ENCODE measurements around the gene NKAIN2. TPM values are rescaled to one million over a fixed set of nuclear protein-coding genes. Genes with fewer than 3 reads are reported as not detected.

Gene NKAIN2
- polyA plus RNA-seq, 1 of the 3 experiments (the other 2 are of a cell fraction) = not detected

DNA sequence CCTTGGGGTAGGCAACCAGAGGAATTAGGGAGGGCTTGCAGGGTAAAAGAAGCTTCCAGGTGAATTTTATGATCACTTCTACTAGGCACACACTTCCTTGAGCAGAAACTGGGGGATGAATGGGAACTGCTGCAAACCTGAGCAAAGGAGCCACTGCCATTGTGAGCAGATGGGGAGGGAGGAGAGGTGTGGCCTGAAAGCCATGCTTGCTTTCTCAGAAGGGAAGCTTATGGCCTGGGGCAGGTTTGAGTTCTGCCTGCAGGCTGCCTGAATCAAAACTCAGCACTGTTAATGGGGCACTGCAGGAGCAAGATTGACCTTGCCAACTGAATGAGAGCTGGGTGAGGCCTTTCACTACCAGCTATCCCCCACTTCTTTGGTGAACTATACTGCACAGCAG lies 328.1 kb downstream of the NKAIN2 start:
- Histone ChIP-seq H3K4me2 (no peak overlapping the region), H3K36me3 (replicated peaks in 1 of 2; ENCODE audit: control insufficient read depth in 1 of 2, insufficient read depth in 2 of 2, low read length in 1 of 2) (no peaks in the 10 kb centered on the region), H3K4me1 (ENCODE audit: control insufficient read depth in 1 of 2, insufficient read depth in 2 of 2, low read depth in 1 of 2, low read length in 1 of 2) (no peaks in the 10 kb centered on the region), H3K9me2 (no peaks in the 10 kb centered on the region), H3K9me3 (no peaks in the 10 kb centered on the region), H3F3A (replicated peaks; ENCODE audit: insufficient read depth) (no peaks in the 10 kb centered on the region), H3K27ac (ENCODE audit: low read depth in 2 of 2, low read length in 1 of 2) (no peak overlapping the region), H3K4me3 (ENCODE audit: low read depth in 2 of 2, low read length in 1 of 2) (no peak overlapping the region), H3K27me3 (ENCODE audit: insufficient read depth) (no peaks in the 10 kb centered on the region), H4K20me1 (ENCODE audit: insufficient read depth) (no peaks in the 10 kb centered on the region), H3K9ac (no peak overlapping the region), H3K79me2 (ENCODE audit: insufficient read depth) (no peaks in the 10 kb centered on the region), H2AFZ (ENCODE audit: low read depth) (no peak overlapping the region)
- CTCF ChIA-PET = no interaction called here
- POLR2A ChIA-PET = no interaction called here
- TF ChIP-seq RXRA (IDR thresholded peaks at IDR 0.05; ENCODE audit: borderline replicate concordance, low read depth) = no peak
- TF ChIP-seq, protein P1, sequence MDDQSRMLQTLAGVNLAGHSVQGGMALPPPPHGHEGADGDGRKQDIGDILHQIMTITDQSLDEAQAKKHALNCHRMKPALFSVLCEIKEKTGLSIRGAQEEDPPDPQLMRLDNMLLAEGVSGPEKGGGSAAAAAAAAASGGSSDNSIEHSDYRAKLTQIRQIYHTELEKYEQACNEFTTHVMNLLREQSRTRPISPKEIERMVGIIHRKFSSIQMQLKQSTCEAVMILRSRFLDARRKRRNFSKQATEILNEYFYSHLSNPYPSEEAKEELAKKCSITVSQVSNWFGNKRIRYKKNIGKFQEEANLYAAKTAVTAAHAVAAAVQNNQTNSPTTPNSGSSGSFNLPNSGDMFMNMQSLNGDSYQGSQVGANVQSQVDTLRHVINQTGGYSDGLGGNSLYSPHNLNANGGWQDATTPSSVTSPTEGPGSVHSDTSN (IDR thresholded peaks at IDR 0.05) = no peak
- TF ChIP-seq GATA2 (CRISPR knock-in tag; IDR thresholded peaks at IDR 0.05) = no peak
- no peak for TF ChIP-seq SMC3 (IDR thresholded peaks at IDR 0.05; ENCODE audit: low read depth, low read length)
- no peak for TF ChIP-seq EP300 (IDR thresholded peaks at IDR 0.05; ENCODE audit: borderline replicate concordance in 1 of 2, low read depth in 1 of 2, low read length in 1 of 2)
- TF ChIP-seq JUND (IDR thresholded peaks at IDR 0.05) = no peak
- no peak for TF ChIP-seq FOXJ3 (CRISPR knock-in tag; IDR thresholded peaks at IDR 0.05)
- TF ChIP-seq ZBTB33 (IDR thresholded peaks at IDR 0.05; ENCODE audit: borderline replicate concordance, low read depth) = no peak
- TF ChIP-seq SIN3A (IDR thresholded peaks at IDR 0.05; ENCODE audit: borderline replicate concordance, low read depth, low read length) = no peak
- no peak for TF ChIP-seq MXI1 (IDR thresholded peaks at IDR 0.05; ENCODE audit: low read depth, low read length)
- TF ChIP-seq MAX (IDR thresholded peaks at IDR 0.05; ENCODE audit: low read depth) = no peak
- no peak for TF ChIP-seq RFX5 (IDR thresholded peaks at IDR 0.05; ENCODE audit: low read length)
- no peak for DNase-seq

- Histone ChIP-seq H3K9me2 (no peaks in the 10 kb centered on the region), H3K9ac (no peak overlapping the region), H3K4me3 (ENCODE audit: low read depth in 2 of 2, low read length in 1 of 2) (no peak overlapping the region), H3F3A (replicated peaks; ENCODE audit: insufficient read depth) (no peaks in the 10 kb centered on the region), H3K79me2 (ENCODE audit: insufficient read depth) (no peaks in the 10 kb centered on the region), H3K4me1 (ENCODE audit: control insufficient read depth in 1 of 2, insufficient read depth in 2 of 2, low read depth in 1 of 2, low read length in 1 of 2) (no peaks in the 10 kb centered on the region), H3K9me3 (no peaks in the 10 kb centered on the region), H3K4me2 (no peak overlapping the region), H3K36me3 (replicated peaks in 1 of 2; ENCODE audit: control insufficient read depth in 1 of 2, insufficient read depth in 2 of 2, low read length in 1 of 2) (no peaks in the 10 kb centered on the region), H3K27ac (ENCODE audit: low read depth in 2 of 2, low read length in 1 of 2) (no peak overlapping the region), H2AFZ (ENCODE audit: low read depth) (no peak overlapping the region), H4K20me1 (ENCODE audit: insufficient read depth) (no peaks in the 10 kb centered on the region), H3K27me3 (ENCODE audit: insufficient read depth) (no peaks in the 10 kb centered on the region)
- DNase-seq = no peak
- TF ChIP-seq MEF2A (IDR thresholded peaks at IDR 0.05; ENCODE audit: borderline replicate concordance, low read depth) = no peak
- TF ChIP-seq MAX (IDR thresholded peaks at IDR 0.05; ENCODE audit: low read depth) = no peak
- no peak for TF ChIP-seq GABPA (IDR thresholded peaks at IDR 0.05; ENCODE audit: low read depth)
- TF ChIP-seq ELF1 (IDR thresholded peaks at IDR 0.05) = no peak
- no peak for TF ChIP-seq GATA2 (CRISPR knock-in tag; IDR thresholded peaks at IDR 0.05)
- TF ChIP-seq FOXM1 (IDR thresholded peaks at IDR 0.05; ENCODE audit: low read depth) = no peak
- no peak for TF ChIP-seq ZBTB33 (IDR thresholded peaks at IDR 0.05; ENCODE audit: borderline replicate concordance, low read depth)
- no peak for TF ChIP-seq NRF1 (IDR thresholded peaks at IDR 0.05; ENCODE audit: low read depth, low read length)
- TF ChIP-seq RAD21 (IDR thresholded peaks at IDR 0.05; ENCODE audit: low read length) = no peak
- no peak for TF ChIP-seq TCF12 (IDR thresholded peaks at IDR 0.05)
- TF ChIP-seq, protein P2, sequence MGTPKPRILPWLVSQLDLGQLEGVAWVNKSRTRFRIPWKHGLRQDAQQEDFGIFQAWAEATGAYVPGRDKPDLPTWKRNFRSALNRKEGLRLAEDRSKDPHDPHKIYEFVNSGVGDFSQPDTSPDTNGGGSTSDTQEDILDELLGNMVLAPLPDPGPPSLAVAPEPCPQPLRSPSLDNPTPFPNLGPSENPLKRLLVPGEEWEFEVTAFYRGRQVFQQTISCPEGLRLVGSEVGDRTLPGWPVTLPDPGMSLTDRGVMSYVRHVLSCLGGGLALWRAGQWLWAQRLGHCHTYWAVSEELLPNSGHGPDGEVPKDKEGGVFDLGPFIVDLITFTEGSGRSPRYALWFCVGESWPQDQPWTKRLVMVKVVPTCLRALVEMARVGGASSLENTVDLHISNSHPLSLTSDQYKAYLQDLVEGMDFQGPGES (IDR thresholded peaks at IDR 0.05; ENCODE audit: low read depth, low read length) = no peak
- no peak for TF ChIP-seq JUND (IDR thresholded peaks at IDR 0.05)
- no peak for TF ChIP-seq YY1 (IDR thresholded peaks at IDR 0.05; ENCODE audit: low read depth)
- TF ChIP-seq NFIC (IDR thresholded peaks at IDR 0.05; ENCODE audit: borderline replicate concordance) = no peak
- TF ChIP-seq FOXJ3 (CRISPR knock-in tag; IDR thresholded peaks at IDR 0.05) = no peak
- no peak for TF ChIP-seq TEAD4 (IDR thresholded peaks at IDR 0.05; ENCODE audit: borderline replicate concordance, insufficient read depth)
- ChIA-PET POLR2A (no interaction called here), CTCF (no interaction called here)
- 10% methylated on average over 2 of the region's 2 CpGs for WGBS (ENCODE audit: low lambda C conversion rate)
Observed at GRCh38 chr6:124132256-124132655, 328.6 kb downstream of the NKAIN2 start.

All from SK-N-SH (cell line).